Neural cell (in vitro differentiated cells): ENCODE measurements around the gene ANKRD29.

ENCODE experiments used
- EP300 ChIP-seq: fragments of 450-650 bp; conservative IDR thresholded peaks from 2 replicates; pipeline ENCODE4 v1.6.1; 2014; ENCODE audit warnings: antibody characterized with exemption, mild to moderate bottlenecking, moderate library complexity; ENCODE audit not compliant: poor library complexity, severe bottlenecking
- EZH2 ChIP-seq: fragments of 200-600, 300-800 bp; shearing (Covaris generic), sonication (generic); IDR thresholded peaks from 2 replicates; pipeline ENCODE4 v1.6.1; 2014; ENCODE audit warnings: antibody characterized with exemption, low read length, borderline replicate concordance, mild to moderate bottlenecking; ENCODE audit not compliant: insufficient read depth, poor library complexity, severe bottlenecking
- MXI1 ChIP-seq: fragments of 450-650 bp; conservative IDR thresholded peaks from 2 replicates; pipeline ENCODE4 v1.6.1; 2014; ENCODE audit warnings: antibody characterized with exemption, mild to moderate bottlenecking; ENCODE audit not compliant: poor library complexity, severe bottlenecking
- POLR2AphosphoS5 ChIP-seq: IDR thresholded peaks from 2 replicates; pipeline ENCODE4 v1.6.1; 2012
- RAD21 ChIP-seq: fragments of 450-650 bp; conservative IDR thresholded peaks from 2 replicates; pipeline ENCODE4 v1.6.1; 2014; ENCODE audit warnings: antibody characterized with exemption, mild to moderate bottlenecking, moderate library complexity
- SMC3 ChIP-seq: fragments of 450-650 bp; conservative IDR thresholded peaks from 2 replicates; pipeline ENCODE4 v1.6.1; 2014; ENCODE audit warnings: antibody characterized with exemption, mild to moderate bottlenecking, moderate library complexity; ENCODE audit not compliant: poor library complexity
- TAF1 ChIP-seq: IDR thresholded peaks from 2 replicates; pipeline ENCODE4 v1.6.1; 2012; ENCODE audit warnings: low read depth
- TF ChIP-seq, protein P1 (sequence below): fragments of 450-650 bp; IDR thresholded peaks from 2 replicates; pipeline ENCODE4 v1.5.1; 2014; ENCODE audit warnings: antibody characterized with exemption, mild to moderate bottlenecking, moderate library complexity; ENCODE audit not compliant: poor library complexity, severe bottlenecking
- TF ChIP-seq, protein P2 (sequence below): IDR thresholded peaks from 2 replicates; pipeline ENCODE4 v1.6.1; 2012; ENCODE audit warnings: borderline replicate concordance

DNA sequence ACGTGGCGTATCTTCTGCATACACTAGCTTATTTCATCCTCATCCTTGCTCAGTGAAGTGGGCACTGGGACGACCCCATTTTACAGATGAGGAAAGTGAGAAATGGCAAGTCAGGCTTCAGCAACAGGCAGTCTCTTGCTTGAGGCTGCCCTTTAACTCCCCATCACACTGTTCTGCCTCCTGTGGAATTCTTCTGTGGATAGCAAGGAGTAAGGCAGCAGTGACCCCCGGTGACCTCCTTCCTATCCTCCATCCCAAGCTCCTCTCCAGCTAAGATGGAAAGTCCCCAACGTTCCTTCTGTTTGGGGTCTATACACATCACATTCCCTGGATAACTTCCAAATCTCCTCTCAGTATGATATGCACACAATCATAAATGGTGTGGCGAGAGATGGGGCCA lies 10.5 kb downstream of the ANKRD29 start:
- TF ChIP-seq, protein P1, sequence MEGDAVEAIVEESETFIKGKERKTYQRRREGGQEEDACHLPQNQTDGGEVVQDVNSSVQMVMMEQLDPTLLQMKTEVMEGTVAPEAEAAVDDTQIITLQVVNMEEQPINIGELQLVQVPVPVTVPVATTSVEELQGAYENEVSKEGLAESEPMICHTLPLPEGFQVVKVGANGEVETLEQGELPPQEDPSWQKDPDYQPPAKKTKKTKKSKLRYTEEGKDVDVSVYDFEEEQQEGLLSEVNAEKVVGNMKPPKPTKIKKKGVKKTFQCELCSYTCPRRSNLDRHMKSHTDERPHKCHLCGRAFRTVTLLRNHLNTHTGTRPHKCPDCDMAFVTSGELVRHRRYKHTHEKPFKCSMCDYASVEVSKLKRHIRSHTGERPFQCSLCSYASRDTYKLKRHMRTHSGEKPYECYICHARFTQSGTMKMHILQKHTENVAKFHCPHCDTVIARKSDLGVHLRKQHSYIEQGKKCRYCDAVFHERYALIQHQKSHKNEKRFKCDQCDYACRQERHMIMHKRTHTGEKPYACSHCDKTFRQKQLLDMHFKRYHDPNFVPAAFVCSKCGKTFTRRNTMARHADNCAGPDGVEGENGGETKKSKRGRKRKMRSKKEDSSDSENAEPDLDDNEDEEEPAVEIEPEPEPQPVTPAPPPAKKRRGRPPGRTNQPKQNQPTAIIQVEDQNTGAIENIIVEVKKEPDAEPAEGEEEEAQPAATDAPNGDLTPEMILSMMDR: no peak
- TF ChIP-seq SMC3 (no peak), POLR2AphosphoS5 (no peak), EP300 (no peak), MXI1 (no peak), EZH2 (no peak), RAD21 (no peak), TAF1 (no peak)
- TF ChIP-seq, protein P2, sequence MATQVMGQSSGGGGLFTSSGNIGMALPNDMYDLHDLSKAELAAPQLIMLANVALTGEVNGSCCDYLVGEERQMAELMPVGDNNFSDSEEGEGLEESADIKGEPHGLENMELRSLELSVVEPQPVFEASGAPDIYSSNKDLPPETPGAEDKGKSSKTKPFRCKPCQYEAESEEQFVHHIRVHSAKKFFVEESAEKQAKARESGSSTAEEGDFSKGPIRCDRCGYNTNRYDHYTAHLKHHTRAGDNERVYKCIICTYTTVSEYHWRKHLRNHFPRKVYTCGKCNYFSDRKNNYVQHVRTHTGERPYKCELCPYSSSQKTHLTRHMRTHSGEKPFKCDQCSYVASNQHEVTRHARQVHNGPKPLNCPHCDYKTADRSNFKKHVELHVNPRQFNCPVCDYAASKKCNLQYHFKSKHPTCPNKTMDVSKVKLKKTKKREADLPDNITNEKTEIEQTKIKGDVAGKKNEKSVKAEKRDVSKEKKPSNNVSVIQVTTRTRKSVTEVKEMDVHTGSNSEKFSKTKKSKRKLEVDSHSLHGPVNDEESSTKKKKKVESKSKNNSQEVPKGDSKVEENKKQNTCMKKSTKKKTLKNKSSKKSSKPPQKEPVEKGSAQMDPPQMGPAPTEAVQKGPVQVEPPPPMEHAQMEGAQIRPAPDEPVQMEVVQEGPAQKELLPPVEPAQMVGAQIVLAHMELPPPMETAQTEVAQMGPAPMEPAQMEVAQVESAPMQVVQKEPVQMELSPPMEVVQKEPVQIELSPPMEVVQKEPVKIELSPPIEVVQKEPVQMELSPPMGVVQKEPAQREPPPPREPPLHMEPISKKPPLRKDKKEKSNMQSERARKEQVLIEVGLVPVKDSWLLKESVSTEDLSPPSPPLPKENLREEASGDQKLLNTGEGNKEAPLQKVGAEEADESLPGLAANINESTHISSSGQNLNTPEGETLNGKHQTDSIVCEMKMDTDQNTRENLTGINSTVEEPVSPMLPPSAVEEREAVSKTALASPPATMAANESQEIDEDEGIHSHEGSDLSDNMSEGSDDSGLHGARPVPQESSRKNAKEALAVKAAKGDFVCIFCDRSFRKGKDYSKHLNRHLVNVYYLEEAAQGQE: no peak
